ENCODE data around the gene AKR1D1. TPM values are rescaled to one million over a fixed set of nuclear protein-coding genes. Genes with fewer than 3 reads are reported as not detected.

Gene AKR1D1
- total and polyA plus RNA-seq, 2 of the 13 experiments (the other 11 are each of a cell fraction or from before 2014, with no cell fraction given), result 6.9 to 37.0 TPM

GRCh38 chr7:138151731-138152577 is 75.7 kb downstream of the AKR1D1 start (continued):
- TF ChIP-seq, protein P1, sequence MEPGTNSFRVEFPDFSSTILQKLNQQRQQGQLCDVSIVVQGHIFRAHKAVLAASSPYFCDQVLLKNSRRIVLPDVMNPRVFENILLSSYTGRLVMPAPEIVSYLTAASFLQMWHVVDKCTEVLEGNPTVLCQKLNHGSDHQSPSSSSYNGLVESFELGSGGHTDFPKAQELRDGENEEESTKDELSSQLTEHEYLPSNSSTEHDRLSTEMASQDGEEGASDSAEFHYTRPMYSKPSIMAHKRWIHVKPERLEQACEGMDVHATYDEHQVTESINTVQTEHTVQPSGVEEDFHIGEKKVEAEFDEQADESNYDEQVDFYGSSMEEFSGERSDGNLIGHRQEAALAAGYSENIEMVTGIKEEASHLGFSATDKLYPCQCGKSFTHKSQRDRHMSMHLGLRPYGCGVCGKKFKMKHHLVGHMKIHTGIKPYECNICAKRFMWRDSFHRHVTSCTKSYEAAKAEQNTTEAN (CRISPR knock-in tag; conservative IDR thresholded peaks at IDR 0.05), result no peak
- TF ChIP-seq U2AF1 (optimal IDR thresholded peaks at IDR 0.05; ENCODE audit: low read depth, low read length) (no peak), SMAD1 (CRISPR knock-in tag; IDR thresholded peaks at IDR 0.05; ENCODE audit: borderline replicate concordance, low read depth) (no peak), GATA4 (IDR thresholded peaks at IDR 0.05; ENCODE audit: borderline replicate concordance, low read depth) (peak; percentile 70; the same call in 1 of the 2 replicates), ZNF383 (CRISPR knock-in tag; IDR thresholded peaks at IDR 0.05; ENCODE audit: borderline replicate concordance) (no peak), SKI (IDR thresholded peaks at IDR 0.05; ENCODE audit: partially characterized antibody) (no peak), JARID2 (CRISPR knock-in tag; IDR thresholded peaks at IDR 0.05; ENCODE audit: insufficient replicate concordance) (no peak), SIX4 (CRISPR knock-in tag; IDR thresholded peaks at IDR 0.05) (no peak), ZNF280B (CRISPR knock-in tag; IDR thresholded peaks at IDR 0.05; ENCODE audit: borderline replicate concordance) (no peak), AGO1 (IDR thresholded peaks at IDR 0.05; ENCODE audit: low read depth, low read length, poor library complexity, severe bottlenecking) (no peak), KLF11 (CRISPR knock-in tag; IDR thresholded peaks at IDR 0.05) (no peak), SUZ12 (IDR thresholded peaks at IDR 0.05; ENCODE audit: low read depth, low read length) (no peak), NR0B2 (CRISPR knock-in tag; IDR thresholded peaks at IDR 0.05) (no peak), E2F2 (CRISPR knock-in tag; IDR thresholded peaks at IDR 0.05; ENCODE audit: borderline replicate concordance) (no peak), SRSF4 (IDR thresholded peaks at IDR 0.05; ENCODE audit: low read depth, low read length, poor library complexity, severe bottlenecking) (no peak), PTBP1 (IDR thresholded peaks at IDR 0.05; ENCODE audit: low read depth, low read length, poor library complexity, severe bottlenecking) (no peak), ZFP36 (IDR thresholded peaks at IDR 0.05; ENCODE audit: borderline replicate concordance, low read depth, low read length, partially characterized antibody) (no peak), ZNF768 (CRISPR knock-in tag; IDR thresholded peaks at IDR 0.05) (no peak), MAFK (conservative IDR thresholded peaks at IDR 0.05 in 1 of 2, IDR thresholded peaks at IDR 0.05 in 1 of 2; ENCODE audit: low read length in 2 of 2) (no peak), ZNF879 (CRISPR knock-in tag; IDR thresholded peaks at IDR 0.05) (no peak)
- TF ChIP-seq, protein P2, sequence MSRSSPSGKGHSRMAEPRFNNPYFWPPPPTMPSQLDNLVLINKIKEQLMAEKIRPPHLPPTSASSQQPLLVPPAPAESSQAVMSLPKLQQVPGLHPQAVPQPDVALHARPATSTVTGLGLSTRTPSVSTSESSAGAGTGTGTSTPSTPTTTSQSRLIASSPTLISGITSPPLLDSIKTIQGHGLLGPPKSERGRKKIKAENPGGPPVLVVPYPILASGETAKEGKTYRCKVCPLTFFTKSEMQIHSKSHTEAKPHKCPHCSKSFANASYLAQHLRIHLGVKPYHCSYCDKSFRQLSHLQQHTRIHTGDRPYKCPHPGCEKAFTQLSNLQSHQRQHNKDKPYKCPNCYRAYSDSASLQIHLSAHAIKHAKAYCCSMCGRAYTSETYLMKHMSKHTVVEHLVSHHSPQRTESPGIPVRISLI (CRISPR knock-in tag; IDR thresholded peaks at IDR 0.05; ENCODE audit: borderline replicate concordance), result peak; percentile 97

Measured in HepG2 (cell line).